SK-N-SH treated with all-trans-retinoic acid at 6 μM for 48 hours (cell line): ENCODE measurements around the gene STK17B.

Experiments used
- ATAC-seq: fragments of 200-7000 bp; cut with Tn5 transposase; 3 replicates; pipeline ENCODE4 v1.9.1; 2020; ENCODE audit warnings: mild to moderate bottlenecking, moderate library complexity
- ARNTL ChIP-seq: fragments of 450-650 bp; formaldehyde crosslinking; IDR thresholded peaks from 2 replicates; pipeline ENCODE4 v1.5.0; 2020; ENCODE audit warnings: low read depth, mild to moderate bottlenecking, moderate library complexity, borderline replicate concordance
- CREB5 ChIP-seq: fragments of 250-450 bp; sonication (Bioruptor Pico); IDR thresholded peaks from 2 replicates; pipeline ENCODE4 v1.5.1; 2020; ENCODE audit warnings: low read depth, mild to moderate bottlenecking, moderate library complexity
- CSDC2 ChIP-seq: fragments of 250-450 bp; sonication (Bioruptor Pico); IDR thresholded peaks from 2 replicates; pipeline ENCODE4 v1.5.0; 2020; ENCODE audit warnings: mild to moderate bottlenecking, moderate library complexity
- ESRRG ChIP-seq: fragments of 250-450 bp; sonication (Bioruptor Pico); IDR thresholded peaks from 2 replicates; pipeline ENCODE4 v1.6.1; 2021; ENCODE audit warnings: mild to moderate bottlenecking
- GLIS3 ChIP-seq: fragments of 250-450 bp; sonication (Bioruptor Pico); IDR thresholded peaks from 2 replicates; pipeline ENCODE4 v1.5.0; 2020; ENCODE audit warnings: mild to moderate bottlenecking, moderate library complexity
- ISL1 ChIP-seq: fragments of 250-450 bp; sonication (Bioruptor Pico); IDR thresholded peaks from 2 replicates; pipeline ENCODE4 v2.1.2; 2022; ENCODE audit warnings: mild to moderate bottlenecking, moderate library complexity
- PATZ1 ChIP-seq: fragments of 250-450 bp; sonication (Bioruptor Pico); IDR thresholded peaks from 2 replicates; pipeline ENCODE4 v1.8.0; 2020; ENCODE audit warnings: mild to moderate bottlenecking, moderate library complexity, borderline replicate concordance
- POU6F1 ChIP-seq: fragments of 250-450 bp; sonication (Bioruptor Pico); IDR thresholded peaks from 2 replicates; pipeline ENCODE4 v1.8.0; 2021; ENCODE audit warnings: low read depth, mild to moderate bottlenecking, moderate library complexity, borderline replicate concordance
- PPARA ChIP-seq: fragments of 250-450 bp; sonication (Bioruptor Pico); IDR thresholded peaks from 2 replicates; pipeline ENCODE4 v1.5.0; 2020; ENCODE audit warnings: mild to moderate bottlenecking, borderline replicate concordance
- SNAI2 ChIP-seq: fragments of 250-450 bp; sonication (Bioruptor Pico); IDR thresholded peaks from 2 replicates; pipeline ENCODE4 v1.5.0; 2020; ENCODE audit warnings: mild to moderate bottlenecking, moderate library complexity
- TCF4 ChIP-seq: fragments of 250-450 bp; sonication (Bioruptor Pico); IDR thresholded peaks from 2 replicates; pipeline ENCODE4 v1.8.0; 2021; ENCODE audit warnings: mild to moderate bottlenecking, moderate library complexity, borderline replicate concordance
- TOX ChIP-seq: fragments of 250-450 bp; sonication (Bioruptor Pico); IDR thresholded peaks from 2 replicates; pipeline ENCODE4 v1.8.0; 2021; ENCODE audit warnings: mild to moderate bottlenecking, moderate library complexity, borderline replicate concordance
- ZFP3 ChIP-seq: fragments of 250-450 bp; sonication (Bioruptor Pico); IDR thresholded peaks from 2 replicates; pipeline ENCODE4 v1.5.0; 2020; ENCODE audit warnings: mild to moderate bottlenecking, moderate library complexity
- ZFP30 ChIP-seq: fragments of 450-650 bp; formaldehyde crosslinking; IDR thresholded peaks from 2 replicates; pipeline ENCODE4 v1.5.0; 2022; ENCODE audit warnings: mild to moderate bottlenecking, moderate library complexity
- ZNF565 ChIP-seq: fragments of 450-650 bp; formaldehyde crosslinking; conservative IDR thresholded peaks from 2 replicates; pipeline ENCODE4 v1.5.0; 2020; ENCODE audit warnings: low read depth, mild to moderate bottlenecking, moderate library complexity
- TF ChIP-seq, protein P1 (sequence below): fragments of 250-450 bp; sonication (Bioruptor Pico); IDR thresholded peaks from 2 replicates; pipeline ENCODE4 v1.5.1; 2021; ENCODE audit warnings: mild to moderate bottlenecking, moderate library complexity
- TF ChIP-seq, protein P2 (sequence below): fragments of 250-450 bp; sonication (Bioruptor Pico); IDR thresholded peaks from 2 replicates; pipeline ENCODE4 v1.5.0; 2020; ENCODE audit warnings: mild to moderate bottlenecking, moderate library complexity

Gene STK17B

DNA sequence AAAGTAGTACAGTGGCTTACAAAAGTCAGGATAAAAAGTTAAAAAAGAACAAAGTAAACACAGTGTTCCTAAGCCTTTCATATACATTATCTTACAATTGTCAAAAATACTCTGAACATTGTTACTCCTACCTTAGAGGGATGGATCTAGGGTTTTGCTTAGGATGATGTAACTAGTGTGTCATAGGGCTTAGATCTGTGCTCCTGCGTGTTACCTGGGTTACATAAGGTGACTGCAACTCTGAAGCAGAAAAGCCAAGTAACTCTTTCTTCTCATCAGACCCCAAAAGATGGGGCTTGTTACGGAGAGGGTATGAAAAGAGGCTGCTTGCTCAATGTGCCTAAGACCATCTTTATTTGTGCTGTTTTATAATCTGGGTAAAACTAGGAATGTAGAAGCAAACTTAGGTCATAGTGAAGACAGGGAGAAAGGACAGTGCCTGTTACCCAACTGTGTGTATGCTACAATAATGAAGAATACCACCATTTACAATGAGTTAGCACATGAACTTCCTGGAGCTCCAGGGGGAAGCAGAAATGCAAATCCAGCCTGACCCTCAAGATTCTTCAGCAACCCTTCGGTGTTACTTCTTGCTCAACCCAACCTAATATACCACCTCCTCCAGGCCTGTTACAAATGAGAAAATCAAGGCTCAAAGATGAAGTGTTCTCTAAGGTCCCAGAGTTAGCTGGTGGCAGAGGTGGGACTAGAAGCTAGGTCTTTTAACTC is 42.0 kb upstream of the STK17B start:
- ATAC-seq: no peak
- TF ChIP-seq ZFP3: no peak
- TF ChIP-seq PATZ1 (CRISPR knock-in tag): no peak
- no peak for TF ChIP-seq SNAI2 (CRISPR knock-in tag)
- no peak for TF ChIP-seq ZNF565 (CRISPR knock-in tag)
- TF ChIP-seq, protein P1, sequence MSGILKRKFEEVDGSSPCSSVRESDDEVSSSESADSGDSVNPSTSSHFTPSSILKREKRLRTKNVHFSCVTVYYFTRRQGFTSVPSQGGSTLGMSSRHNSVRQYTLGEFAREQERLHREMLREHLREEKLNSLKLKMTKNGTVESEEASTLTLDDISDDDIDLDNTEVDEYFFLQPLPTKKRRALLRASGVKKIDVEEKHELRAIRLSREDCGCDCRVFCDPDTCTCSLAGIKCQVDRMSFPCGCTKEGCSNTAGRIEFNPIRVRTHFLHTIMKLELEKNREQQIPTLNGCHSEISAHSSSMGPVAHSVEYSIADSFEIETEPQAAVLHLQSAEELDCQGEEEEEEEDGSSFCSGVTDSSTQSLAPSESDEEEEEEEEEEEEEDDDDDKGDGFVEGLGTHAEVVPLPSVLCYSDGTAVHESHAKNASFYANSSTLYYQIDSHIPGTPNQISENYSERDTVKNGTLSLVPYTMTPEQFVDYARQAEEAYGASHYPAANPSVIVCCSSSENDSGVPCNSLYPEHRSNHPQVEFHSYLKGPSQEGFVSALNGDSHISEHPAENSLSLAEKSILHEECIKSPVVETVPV: no peak
- TF ChIP-seq CSDC2 (CRISPR knock-in tag): no peak
- TF ChIP-seq, protein P2, sequence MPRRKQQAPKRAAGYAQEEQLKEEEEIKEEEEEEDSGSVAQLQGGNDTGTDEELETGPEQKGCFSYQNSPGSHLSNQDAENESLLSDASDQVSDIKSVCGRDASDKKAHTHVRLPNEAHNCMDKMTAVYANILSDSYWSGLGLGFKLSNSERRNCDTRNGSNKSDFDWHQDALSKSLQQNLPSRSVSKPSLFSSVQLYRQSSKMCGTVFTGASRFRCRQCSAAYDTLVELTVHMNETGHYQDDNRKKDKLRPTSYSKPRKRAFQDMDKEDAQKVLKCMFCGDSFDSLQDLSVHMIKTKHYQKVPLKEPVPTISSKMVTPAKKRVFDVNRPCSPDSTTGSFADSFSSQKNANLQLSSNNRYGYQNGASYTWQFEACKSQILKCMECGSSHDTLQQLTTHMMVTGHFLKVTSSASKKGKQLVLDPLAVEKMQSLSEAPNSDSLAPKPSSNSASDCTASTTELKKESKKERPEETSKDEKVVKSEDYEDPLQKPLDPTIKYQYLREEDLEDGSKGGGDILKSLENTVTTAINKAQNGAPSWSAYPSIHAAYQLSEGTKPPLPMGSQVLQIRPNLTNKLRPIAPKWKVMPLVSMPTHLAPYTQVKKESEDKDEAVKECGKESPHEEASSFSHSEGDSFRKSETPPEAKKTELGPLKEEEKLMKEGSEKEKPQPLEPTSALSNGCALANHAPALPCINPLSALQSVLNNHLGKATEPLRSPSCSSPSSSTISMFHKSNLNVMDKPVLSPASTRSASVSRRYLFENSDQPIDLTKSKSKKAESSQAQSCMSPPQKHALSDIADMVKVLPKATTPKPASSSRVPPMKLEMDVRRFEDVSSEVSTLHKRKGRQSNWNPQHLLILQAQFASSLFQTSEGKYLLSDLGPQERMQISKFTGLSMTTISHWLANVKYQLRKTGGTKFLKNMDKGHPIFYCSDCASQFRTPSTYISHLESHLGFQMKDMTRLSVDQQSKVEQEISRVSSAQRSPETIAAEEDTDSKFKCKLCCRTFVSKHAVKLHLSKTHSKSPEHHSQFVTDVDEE (CRISPR knock-in tag): no peak

DNA sequence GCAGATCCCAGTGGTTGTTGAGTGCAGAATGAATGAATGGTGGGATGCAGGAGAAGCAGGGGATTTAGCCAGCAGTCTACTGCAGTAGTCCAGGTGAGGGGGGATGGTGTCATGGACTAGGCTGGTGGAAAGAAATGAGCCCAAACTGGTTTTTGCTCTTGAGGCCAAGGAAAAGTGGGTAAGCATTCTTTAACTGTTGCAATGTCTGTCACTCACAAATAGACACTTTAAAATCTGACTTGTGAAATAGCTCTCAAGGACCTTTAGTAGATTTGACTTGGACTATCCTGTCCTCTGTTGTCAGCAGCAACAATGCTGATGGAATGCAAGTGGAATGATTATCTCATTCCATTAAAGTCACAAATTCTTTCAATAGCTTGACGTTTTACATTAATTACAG is 37.5 kb upstream of the STK17B start:
- no peak for ATAC-seq
- TF ChIP-seq ISL1 (CRISPR knock-in tag) (peak; percentile 58), CREB5 (CRISPR knock-in tag) (no peak)

DNA sequence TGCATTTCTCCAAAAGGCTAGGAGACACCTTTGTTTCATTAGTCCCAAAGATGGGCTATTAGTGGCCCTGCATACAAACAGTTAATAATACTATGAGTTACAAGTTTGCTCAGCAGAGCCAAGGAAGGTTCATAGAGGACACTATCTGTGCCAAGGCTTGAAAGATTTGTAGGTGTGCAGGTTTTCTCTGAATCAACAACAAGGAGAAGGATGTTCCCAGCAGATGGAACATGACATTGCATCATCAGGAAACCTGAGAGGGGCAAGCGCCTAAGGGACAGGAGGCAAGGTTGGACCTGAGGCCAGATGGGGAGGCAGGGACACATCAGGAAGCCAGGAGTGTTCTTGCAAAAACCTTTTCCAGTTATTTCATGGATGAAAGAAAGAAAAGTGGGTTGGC is 35.4 kb upstream of the STK17B start:
- no peak; the same call in none of the 3 replicates for ATAC-seq
- TF ChIP-seq, protein P1: no peak
- TF ChIP-seq GLIS3 (CRISPR knock-in tag): no peak
- TF ChIP-seq ZFP30: no peak
- TF ChIP-seq SNAI2 (CRISPR knock-in tag): no peak
- TF ChIP-seq TCF4 (CRISPR knock-in tag): no peak
- TF ChIP-seq TOX (CRISPR knock-in tag): no peak

- peak; percentile 75 for ATAC-seq
- peak; percentile 77; the same call in 1 of the 2 replicates for TF ChIP-seq CREB5 (CRISPR knock-in tag)
- no peak for TF ChIP-seq ARNTL
- peak; percentile 71 for TF ChIP-seq TCF4 (CRISPR knock-in tag)
- peak; percentile 99 for TF ChIP-seq ISL1 (CRISPR knock-in tag)
- no peak for TF ChIP-seq CSDC2 (CRISPR knock-in tag)
- TF ChIP-seq, protein P2 (CRISPR knock-in tag): peak; percentile 52; the same call in 1 of the 2 replicates
- no peak for TF ChIP-seq PPARA (CRISPR knock-in tag)
- no peak for TF ChIP-seq POU6F1 (CRISPR knock-in tag)
- peak; percentile 72; the same call in 1 of the 2 replicates for TF ChIP-seq ESRRG (CRISPR knock-in tag)
Observed at GRCh38 chr2:196205881-196206435, 34.6 kb upstream of the STK17B start.
